Endothelial cell of umbilical vein (primary cell): ENCODE results near the gene ARID1B. TPM values are rescaled to one million over a fixed set of nuclear protein-coding genes. Genes with fewer than 3 reads are reported as not detected.

Source experiments
- BruUV-seq: library from RNA; stranded (reverse); fragments of 400-500 nt; replicated peaks from 2 replicates; lab custom pipeline; 2021; lab: Mats Ljungman, UMichigan
- CTCF ChIA-PET: fragments of 300-600, 350-600 bp; sonication (Branson Sonifier 250); formaldehyde crosslinking; loops from one replicate; lab custom pipeline; 2021; ENCODE audit warnings: antibody characterized with exemption, inconsistent platforms; lab: Charles Lee
- POLR2A ChIA-PET: fragments of 300-600, 350-600 bp; sonication (Branson Sonifier 250); formaldehyde crosslinking; loops from one replicate; lab custom pipeline; 2021; ENCODE audit warnings: antibody characterized with exemption, inconsistent platforms; lab: Charles Lee
- DNase-seq: peaks from one replicate; pipeline ENCODE4 v3.0.0-alpha.2; 2011; ENCODE audit warnings: low read depth, low spot score
- FAIRE-seq: peaks from 2 replicates; lab custom pipeline; 2011; peaks lifted over from hg19 to GRCh38; lab: Jason Lieb, UNC
- H2AFZ ChIP-seq: 2 replicates; pipeline ENCODE4 v1.6.0; 2012; ENCODE audit warnings: low read depth, low read length, control low read depth, inconsistent platforms
- H3K27ac ChIP-seq: 2 replicates; pipeline ENCODE4 v1.5.1; 2011; ENCODE audit warnings: low read depth, mild to moderate bottlenecking, control low read depth, low read length, moderate library complexity; ENCODE audit not compliant: insufficient read depth
- H3K27me3 ChIP-seq, 2 experiments: 2 replicates each; pipeline versions ENCODE4 v1.6.0 to v1.6.1; 2011; ENCODE audit warnings: low read length in 2 of 2, mixed read lengths in 1 of 2; ENCODE audit not compliant: control insufficient read depth in 2 of 2, insufficient read depth in 2 of 2
- H3K36me3 ChIP-seq, 2 experiments: 2 replicates in 1 of 2; 3 replicates in 1 of 2; pipeline ENCODE4 v1.5.1; 2011; ENCODE audit warnings: low read length in 2 of 2, mild to moderate bottlenecking in 1 of 2, moderate library complexity in 1 of 2; ENCODE audit not compliant: control insufficient read depth in 2 of 2, insufficient read depth in 2 of 2; ENCODE audit errors: extremely low read depth in 1 of 2
- H3K4me1 ChIP-seq: 3 replicates; pipeline ENCODE4 v1.5.1; 2011; ENCODE audit warnings: mild to moderate bottlenecking, low read length; ENCODE audit not compliant: control insufficient read depth, insufficient read depth; ENCODE audit errors: extremely low read depth
- H3K4me2 ChIP-seq: 2 replicates; pipeline ENCODE4 v1.6.1; 2011; ENCODE audit warnings: low read length, control low read depth, mixed read lengths; ENCODE audit not compliant: insufficient read depth
- H3K4me3 ChIP-seq, 3 experiments: fragments of 200-600 bp in 1 of 3; sonication (generic), shearing (Covaris generic) in 1 of 3; replicated peaks in 1 of 3; 2 replicates each; pipeline ENCODE4 v1.5.1; 2011 to 2016; ENCODE audit warnings: control low read depth in 3 of 3, low read length in 3 of 3, mild to moderate bottlenecking in 2 of 3, inconsistent platforms in 1 of 3, low read depth in 1 of 3, moderate library complexity in 1 of 3; ENCODE audit not compliant: insufficient read depth in 1 of 3
- H3K79me2 ChIP-seq: 2 replicates; pipeline ENCODE4 v1.6.0; 2012; ENCODE audit warnings: low read length, inconsistent platforms; ENCODE audit not compliant: control insufficient read depth, insufficient read depth
- H3K9ac ChIP-seq: replicated peaks from 2 replicates; pipeline ENCODE3; 2011; ENCODE audit warnings: low read length, control low read depth; ENCODE audit not compliant: insufficient read depth; ENCODE audit errors: extremely low read depth
- H3K9me1 ChIP-seq: replicated peaks from 3 replicates; pipeline ENCODE4 v1.6.0; 2011; ENCODE audit warnings: mild to moderate bottlenecking, low read length; ENCODE audit not compliant: control insufficient read depth, insufficient read depth; ENCODE audit errors: extremely low read depth
- H3K9me3 ChIP-seq: replicated peaks from 2 replicates; pipeline ENCODE4 v1.5.1; 2012; ENCODE audit warnings: low read length, inconsistent platforms; ENCODE audit not compliant: control insufficient read depth, insufficient read depth
- H4K20me1 ChIP-seq: replicated peaks from 2 replicates; pipeline ENCODE3; 2011; ENCODE audit warnings: mild to moderate bottlenecking, low read length; ENCODE audit not compliant: control insufficient read depth, insufficient read depth; ENCODE audit errors: extremely low read depth
- EZH2 ChIP-seq: IDR thresholded peaks from 2 replicates; pipeline ENCODE4 v1.6.1; 2012; ENCODE audit warnings: borderline replicate concordance, low read depth, mild to moderate bottlenecking, moderate library complexity, low read length, inconsistent platforms; ENCODE audit not compliant: severe bottlenecking
- FOS ChIP-seq: IDR thresholded peaks from 2 replicates; pipeline ENCODE4 v1.6.1; 2011; ENCODE audit warnings: mild to moderate bottlenecking, low read length, moderate library complexity, borderline replicate concordance; ENCODE audit not compliant: insufficient read depth
- GATA2 ChIP-seq: IDR thresholded peaks from 2 replicates; pipeline ENCODE4 v1.7.0; 2011; ENCODE audit warnings: low read depth, mild to moderate bottlenecking, moderate library complexity, mixed read lengths, low read length; ENCODE audit not compliant: insufficient read length, insufficient read depth
- JUN ChIP-seq: IDR thresholded peaks from 2 replicates; pipeline ENCODE4 v1.6.1; 2011; ENCODE audit warnings: borderline replicate concordance, low read depth; ENCODE audit not compliant: insufficient read length, insufficient read depth
- MAX ChIP-seq: IDR thresholded peaks from 2 replicates; pipeline ENCODE4 v1.6.1; 2011; ENCODE audit not compliant: insufficient read depth, insufficient read length
- MYC ChIP-seq: IDR thresholded peaks from one replicate; pipeline ENCODE4 v1.6.1; 2011; ENCODE audit warnings: mild to moderate bottlenecking, low read depth, low read length
- POLR2A ChIP-seq: IDR thresholded peaks from 2 replicates; pipeline ENCODE4 v1.6.1; 2012; ENCODE audit warnings: low read depth, mild to moderate bottlenecking, control low read depth, low read length
- POLR2AphosphoS5 ChIP-seq: IDR thresholded peaks from 2 replicates; pipeline ENCODE4 v1.6.1; 2012; ENCODE audit warnings: low read depth, mild to moderate bottlenecking, control low read depth, low read length, moderate library complexity; ENCODE audit not compliant: insufficient read depth
- dilution Hi-C: fragments of 300-500 bp; cut with MboI; formaldehyde crosslinking; loops from one replicate; pipeline ENCODE4 v1.15.0; 2019; ENCODE audit warnings: low sequenced_read_pairs; ENCODE audit not compliant: extremely low pct_ligation_motif_present
- intact Hi-C: fragments of 100-400 bp; cut with micrococcal nuclease; formaldehyde crosslinking; loops from one replicate; pipeline ENCODE4 v1.10.0; 2022
- polyA plus RNA-seq, 4 experiments: library from polyadenylated mRNA; depleted of rRNA in 3 of 4; stranded (reverse) in 3 of 4; unstranded in 1 of 4; fragments of >200 nt; gene quantifications; 2 replicates each; pipeline versions ENCODE4 v1.2.1 to v1.2.3, GENCODE V29; 2011 to 2012; ENCODE audit warnings: missing spikeins in 1 of 4
- total RNA-seq: library from RNA; stranded (reverse); gene quantifications from 2 replicates; pipeline ENCODE4 v1.2.3, GENCODE V29; 2021
- TF ChIP-seq, protein P1 (sequence below), 2 donors: IDR thresholded peaks; 1 replicate in 1 of 2; 2 replicates in 1 of 2; pipeline ENCODE4 v1.5.1; 2011; ENCODE audit warnings: low read length in 2 of 2, mild to moderate bottlenecking in 2 of 2, moderate library complexity in 2 of 2, control low read depth in 1 of 2, inconsistent platforms in 1 of 2, low read depth in 1 of 2; ENCODE audit not compliant: insufficient read depth in 1 of 2; ENCODE audit errors: extremely low read depth in 1 of 2

Gene ARID1B
- total and polyA plus RNA-seq, 2 donors (not counting 3 experiments of a cell fraction or from before 2014, with no cell fraction given), result 21.8 to 89.5 TPM

DNA sequence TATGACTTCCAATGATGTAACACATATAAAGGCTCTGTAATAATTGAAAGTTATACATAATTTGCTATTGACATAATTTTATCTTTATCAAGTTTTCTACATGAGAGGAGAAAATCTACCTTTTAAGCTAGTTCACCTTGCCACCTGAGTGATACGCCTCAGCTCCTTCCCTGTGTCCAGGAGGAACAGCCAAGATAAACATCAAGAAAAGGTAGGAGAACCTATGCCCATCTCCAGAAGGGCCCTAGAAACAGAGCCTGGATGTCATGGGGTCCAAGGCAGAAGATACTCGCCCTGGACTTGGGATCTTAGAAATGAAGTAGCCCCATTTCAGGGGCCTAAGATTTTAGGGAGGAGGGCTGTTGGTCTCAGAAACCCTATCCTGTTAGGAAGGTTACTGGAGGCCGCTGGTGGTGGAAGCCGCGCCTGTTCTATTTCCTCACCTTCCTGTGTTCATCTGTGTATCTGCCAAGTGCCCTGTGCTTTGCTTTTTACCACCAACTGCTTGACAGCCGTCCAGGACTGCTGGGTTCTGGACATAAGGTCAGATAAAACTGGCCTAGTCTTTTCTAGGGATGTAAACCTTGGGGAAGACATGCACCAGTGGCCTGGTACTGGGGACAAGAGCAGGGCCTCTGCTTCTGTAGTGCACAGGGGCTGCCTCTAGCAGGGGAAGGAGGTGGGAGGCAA lies 178.5 kb downstream of the ARID1B start:
- dilution Hi-C loops, result no loop called here
- peaks cover 52% of the 10 kb centered on the region for H3K79me2 ChIP-seq
- no peaks in the 10 kb centered on the region for H3K27me3 ChIP-seq
- no peak overlapping the region for H2AFZ ChIP-seq
- no peak overlapping the region for H3K4me2 ChIP-seq
- peaks cover 22% of the 10 kb centered on the region for H3K4me1 ChIP-seq
- H3K4me3 ChIP-seq, result no peak overlapping the region
- no peaks in the 10 kb centered on the region for H3K9me1 ChIP-seq
- DNase-seq (peak; percentile 41), FAIRE-seq (no peak)
- ChIA-PET CTCF (interaction anchor here (1.0 to 3.6 kb wide), 3 partner anchors 9 to 31 kb away, joined by 3 to 12 read pairs (median 3); no protein-coding TSS in a partner anchor), POLR2A (no interaction called here)
- intact Hi-C loops, result no loop called here
- H3K27ac ChIP-seq, result no peak overlapping the region
- H4K20me1 ChIP-seq, result no peaks in the 10 kb centered on the region
- no peaks in the 10 kb centered on the region for H3K36me3 ChIP-seq
- no TSS peak for BruUV-seq
- H3K9me3 ChIP-seq, result no peaks in the 10 kb centered on the region
- TF ChIP-seq MYC (no peak), POLR2AphosphoS5 (no peak), POLR2A (no peak)
- H3K9ac ChIP-seq, result no peak overlapping the region

- no peaks in the 10 kb centered on the region for H3K36me3 ChIP-seq
- no peak overlapping the region for H3K9ac ChIP-seq
- H3K79me2 ChIP-seq, result peaks cover 54% of the 10 kb centered on the region
- H3K27ac ChIP-seq, result no peak overlapping the region
- BruUV-seq, result no TSS peak
- H3K4me3 ChIP-seq, result no peak overlapping the region
- H4K20me1 ChIP-seq, result no peaks in the 10 kb centered on the region
- H3K9me3 ChIP-seq, result no peaks in the 10 kb centered on the region
- H3K4me2 ChIP-seq, result no peak overlapping the region
- peaks cover 21% of the 10 kb centered on the region for H3K4me1 ChIP-seq
- no peaks in the 10 kb centered on the region for H3K9me1 ChIP-seq
- no peak overlapping the region for H2AFZ ChIP-seq
- ChIA-PET POLR2A (no interaction called here), CTCF (interaction anchor here (1.6 kb wide), 1 partner anchor 11 kb away, joined by 3 read pairs; no protein-coding TSS in a partner anchor)
- DNase-seq, result no peak
- FAIRE-seq, result no peak
- dilution Hi-C loops, result no loop called here
- H3K27me3 ChIP-seq, result no peaks in the 10 kb centered on the region
- intact Hi-C loops, result no loop called here
- no peak for TF ChIP-seq FOS
- no peak for TF ChIP-seq GATA2
- TF ChIP-seq MYC, result no peak
- TF ChIP-seq JUN, result no peak
- TF ChIP-seq POLR2A, result no peak
- TF ChIP-seq MAX, result no peak
- TF ChIP-seq EZH2, result no peak
- TF ChIP-seq, protein P1, sequence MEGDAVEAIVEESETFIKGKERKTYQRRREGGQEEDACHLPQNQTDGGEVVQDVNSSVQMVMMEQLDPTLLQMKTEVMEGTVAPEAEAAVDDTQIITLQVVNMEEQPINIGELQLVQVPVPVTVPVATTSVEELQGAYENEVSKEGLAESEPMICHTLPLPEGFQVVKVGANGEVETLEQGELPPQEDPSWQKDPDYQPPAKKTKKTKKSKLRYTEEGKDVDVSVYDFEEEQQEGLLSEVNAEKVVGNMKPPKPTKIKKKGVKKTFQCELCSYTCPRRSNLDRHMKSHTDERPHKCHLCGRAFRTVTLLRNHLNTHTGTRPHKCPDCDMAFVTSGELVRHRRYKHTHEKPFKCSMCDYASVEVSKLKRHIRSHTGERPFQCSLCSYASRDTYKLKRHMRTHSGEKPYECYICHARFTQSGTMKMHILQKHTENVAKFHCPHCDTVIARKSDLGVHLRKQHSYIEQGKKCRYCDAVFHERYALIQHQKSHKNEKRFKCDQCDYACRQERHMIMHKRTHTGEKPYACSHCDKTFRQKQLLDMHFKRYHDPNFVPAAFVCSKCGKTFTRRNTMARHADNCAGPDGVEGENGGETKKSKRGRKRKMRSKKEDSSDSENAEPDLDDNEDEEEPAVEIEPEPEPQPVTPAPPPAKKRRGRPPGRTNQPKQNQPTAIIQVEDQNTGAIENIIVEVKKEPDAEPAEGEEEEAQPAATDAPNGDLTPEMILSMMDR (IDR thresholded peaks at IDR 0.05; ENCODE audit: extremely low read depth in 1 of 2, insufficient read depth in 1 of 2, low read depth in 1 of 2, low read length in 2 of 2), result no peak
- TF ChIP-seq POLR2AphosphoS5, result no peak
Measured at GRCh38 chr6:156956286-156956685, 179.1 kb downstream of the ARID1B start.
